ENCODE measurements around the gene HABP2.

DNA sequence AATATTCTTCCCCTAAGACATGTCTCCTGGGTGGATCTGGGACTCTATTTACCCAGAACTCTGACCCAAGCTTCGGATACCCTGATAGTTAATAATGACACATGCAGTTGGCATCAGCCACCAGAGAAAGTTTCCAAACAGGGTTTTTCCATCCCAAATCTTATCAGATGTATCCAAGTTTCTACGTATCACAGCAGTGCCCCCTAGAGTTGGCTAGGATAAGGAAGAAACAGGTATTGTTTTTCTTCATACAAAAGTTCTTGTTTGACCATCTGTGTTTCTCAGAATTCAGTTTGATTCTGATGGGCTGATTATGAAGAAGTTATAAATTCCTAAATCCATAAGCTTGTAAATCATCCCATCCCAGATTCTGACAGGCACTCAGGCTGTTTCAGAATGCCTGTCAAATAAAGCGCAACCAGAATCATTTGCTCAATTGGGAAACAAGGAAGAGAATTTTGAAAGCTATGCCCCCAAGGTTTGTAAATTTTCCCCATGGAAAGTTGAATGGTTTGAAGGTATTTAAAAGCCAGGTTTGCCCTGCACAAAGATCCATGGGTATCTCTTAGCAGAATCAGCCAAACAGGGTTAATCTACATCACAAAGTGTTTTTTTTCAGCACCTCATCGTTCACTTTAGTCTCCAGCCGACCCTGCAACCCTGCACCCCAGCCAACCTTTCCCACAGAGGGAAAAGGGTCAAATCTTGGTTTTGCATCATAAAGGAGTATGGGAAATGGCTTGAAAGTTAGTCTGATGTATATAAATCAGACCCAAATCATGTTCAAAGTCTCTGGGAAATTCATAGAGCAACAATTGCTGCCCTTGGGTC lies 63.6 kb downstream of the HABP2 start:
- peak; percentile 59 for TF ChIP-seq CTCF (IDR thresholded peaks at IDR 0.05; ENCODE audit: low read length)
- TF ChIP-seq EZH2 (IDR thresholded peaks at IDR 0.05; ENCODE audit: borderline replicate concordance, low read length), result no peak
